Keratinocyte (primary cell): Measurements from ENCODE around the gene TXNDC17. TPM values are rescaled to one million over a fixed set of nuclear protein-coding genes. Genes with fewer than 3 reads are reported as not detected.

Experiments
- DNase-seq: peaks from one replicate; pipeline ENCODE4 v3.0.0-alpha.2; 2011; ENCODE audit warnings: low read depth, missing footprints, low spot score
- FAIRE-seq: peaks from 2 replicates; lab custom pipeline; 2011; peaks lifted over from hg19 to GRCh38; lab: Jason Lieb, UNC
- H2AFZ ChIP-seq: 2 replicates; pipeline ENCODE4 v1.6.0; 2012; ENCODE audit warnings: low read length, control low read depth, inconsistent platforms; ENCODE audit not compliant: control insufficient read depth
- H3K27ac ChIP-seq: 2 replicates; pipeline ENCODE4 v1.5.1; 2011; ENCODE audit warnings: low read length; ENCODE audit not compliant: control insufficient read depth, insufficient read depth
- H3K27me3 ChIP-seq: 3 replicates; pipeline ENCODE4 v1.6.0; 2011; ENCODE audit warnings: low read length; ENCODE audit not compliant: control insufficient read depth, insufficient read depth; ENCODE audit errors: extremely low read depth
- H3K36me3 ChIP-seq, 2 experiments: 2 replicates in 1 of 2; 3 replicates in 1 of 2; pipeline ENCODE4 v1.5.1; 2011; ENCODE audit warnings: low read length in 2 of 2, mild to moderate bottlenecking in 1 of 2; ENCODE audit not compliant: control insufficient read depth in 2 of 2, insufficient read depth in 2 of 2; ENCODE audit errors: extremely low read depth in 1 of 2
- H3K4me1 ChIP-seq: 3 replicates; pipeline ENCODE4 v1.5.1; 2011; ENCODE audit warnings: low read length; ENCODE audit not compliant: control insufficient read depth, insufficient read depth; ENCODE audit errors: extremely low read depth
- H3K4me2 ChIP-seq: 3 replicates; pipeline ENCODE4 v1.6.0; 2011; ENCODE audit warnings: low read depth, low read length; ENCODE audit not compliant: control insufficient read depth, insufficient read depth; ENCODE audit errors: extremely low read depth
- H3K4me3 ChIP-seq, 3 experiments: fragments of 200-600 bp in 1 of 3; sonication (generic) in 1 of 3; 2 replicates in 2 of 3; 3 replicates in 1 of 3; pipeline ENCODE4 v1.5.1; 2011 to 2016; ENCODE audit warnings: low read length in 3 of 3, mild to moderate bottlenecking in 3 of 3, control low read depth in 2 of 3, inconsistent platforms in 1 of 3, low read depth in 1 of 3, mixed read lengths in 1 of 3, mixed run types in 1 of 3, moderate library complexity in 1 of 3; ENCODE audit not compliant: control insufficient read depth in 2 of 3, insufficient read depth in 2 of 3; ENCODE audit errors: extremely low read depth in 1 of 3
- H3K79me2 ChIP-seq: 2 replicates; pipeline ENCODE4 v1.6.0; 2012; ENCODE audit warnings: low read length; ENCODE audit not compliant: control insufficient read depth, insufficient read depth
- H3K9ac ChIP-seq: 3 replicates; pipeline ENCODE4 v1.6.0; 2011; ENCODE audit warnings: low read length; ENCODE audit not compliant: control insufficient read depth, insufficient read depth; ENCODE audit errors: extremely low read depth
- H3K9me1 ChIP-seq: 3 replicates; pipeline ENCODE4 v1.6.0; 2011; ENCODE audit warnings: low read length; ENCODE audit not compliant: control insufficient read depth, insufficient read depth; ENCODE audit errors: extremely low read depth
- H3K9me3 ChIP-seq: 2 replicates; pipeline ENCODE4 v1.5.1; 2012; ENCODE audit warnings: low read depth, low read length; ENCODE audit not compliant: control insufficient read depth
- H4K20me1 ChIP-seq: 3 replicates; pipeline ENCODE4 v1.6.0; 2011; ENCODE audit warnings: low read length; ENCODE audit not compliant: control insufficient read depth, insufficient read depth; ENCODE audit errors: extremely low read depth
- CTCF ChIP-seq, 3 experiments: IDR thresholded peaks in 1 of 3; conservative IDR thresholded peaks in 1 of 3; optimal IDR thresholded peaks in 1 of 3; 2 replicates in 2 of 3; 3 replicates in 1 of 3; pipeline versions ENCODE3 to v1.5.1; 2011; ENCODE audit warnings: low read length in 3 of 3, mild to moderate bottlenecking in 3 of 3, moderate library complexity in 2 of 3, control low read depth in 1 of 3, inconsistent platforms in 1 of 3; ENCODE audit not compliant: insufficient read depth in 2 of 3; ENCODE audit errors: extremely low read depth in 1 of 3
- EZH2 ChIP-seq: IDR thresholded peaks from one replicate; pipeline ENCODE4 v1.6.1; 2012; ENCODE audit warnings: inconsistent platforms, mild to moderate bottlenecking, low read length, moderate library complexity
- dilution Hi-C: fragments of 300-500 bp; cut with MboI; formaldehyde crosslinking; loops from one replicate; pipeline ENCODE4 v1.7.0; 2020; ENCODE audit warnings: low sequenced_read_pairs; ENCODE audit not compliant: extremely low pct_ligation_motif_present
- polyA plus RNA-seq, 5 experiments: library from polyadenylated mRNA; depleted of rRNA in 3 of 5; stranded (reverse) in 3 of 5; stranded (forward) in 1 of 5; unstranded in 1 of 5; fragments of >200 nt; gene quantifications; 1 replicate in 1 of 5; 2 replicates in 3 of 5; 3 replicates in 1 of 5; pipeline versions ENCODE4 v1.2.1 to v1.2.3, GENCODE V29; 2011 to 2012; ENCODE audit warnings: missing spikeins in 2 of 5, low read depth in 1 of 5, low replicate concordance in 1 of 5

Gene TXNDC17
- polyA plus RNA-seq, 1 donor (not counting 4 experiments of a cell fraction or from before 2014, with no cell fraction given) = 1,215 TPM

DNA sequence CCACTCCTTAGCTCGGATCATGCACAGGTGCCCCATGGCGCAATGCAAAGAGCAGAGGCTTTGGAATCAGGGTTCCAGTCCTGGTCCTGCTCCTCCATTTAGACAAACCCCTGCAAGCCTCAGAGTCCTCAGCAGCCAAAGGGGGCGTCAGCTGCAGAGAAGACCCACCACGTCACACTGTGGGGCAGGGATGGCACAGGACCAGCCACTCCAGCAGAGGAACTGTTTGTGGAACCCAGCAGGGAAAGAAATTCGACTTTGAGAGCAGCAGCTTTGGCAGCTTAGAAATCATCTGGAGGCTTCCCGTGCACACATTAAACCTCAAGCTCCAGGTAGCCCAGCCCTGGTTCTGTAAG lies 35.9 kb downstream of the TXNDC17 start:
- Histone ChIP-seq H3K36me3 (no peaks in the 10 kb centered on the region), H3K9me1 (no peaks in the 10 kb centered on the region), H4K20me1 (no peaks in the 10 kb centered on the region), H3K79me2 (no peaks in the 10 kb centered on the region), H3K27me3 (no peaks in the 10 kb centered on the region), H3K9ac (no peak overlapping the region), H3K27ac (no peak overlapping the region), H3K4me3 (no peak overlapping the region), H2AFZ (no peak overlapping the region), H3K4me1 (peaks cover 16% of the 10 kb centered on the region), H3K9me3 (no peaks in the 10 kb centered on the region), H3K4me2 (no peak overlapping the region)
- FAIRE-seq (no peak), DNase-seq (no peak)
- TF ChIP-seq EZH2 (no peak), CTCF (optimal IDR thresholded peaks at IDR 0.05 in 1 of 3, IDR thresholded peaks at IDR 0.05 in 1 of 3, conservative IDR thresholded peaks at IDR 0.05 in 1 of 3; ENCODE audit: extremely low read depth in 1 of 3, insufficient read depth in 2 of 3, low read length in 3 of 3) (no peak)
- dilution Hi-C loops = no loop called here

GRCh38 chr17:6677158-6677831 lies 36.4 kb downstream of the TXNDC17 start:
- Histone ChIP-seq H3K4me1 (peaks cover 19% of the 10 kb centered on the region), H3K4me3 (no peak overlapping the region), H3K9me3 (no peaks in the 10 kb centered on the region), H3K36me3 (no peaks in the 10 kb centered on the region), H3K27me3 (no peaks in the 10 kb centered on the region), H3K79me2 (no peaks in the 10 kb centered on the region), H3K9ac (no peak overlapping the region), H2AFZ (no peak overlapping the region), H3K4me2 (no peak overlapping the region), H4K20me1 (no peaks in the 10 kb centered on the region), H3K27ac (no peak overlapping the region), H3K9me1 (no peaks in the 10 kb centered on the region)
- DNase-seq (no peak), FAIRE-seq (no peak)
- TF ChIP-seq EZH2 = no peak
- no peak for TF ChIP-seq CTCF (optimal IDR thresholded peaks at IDR 0.05 in 1 of 3, IDR thresholded peaks at IDR 0.05 in 1 of 3, conservative IDR thresholded peaks at IDR 0.05 in 1 of 3; ENCODE audit: extremely low read depth in 1 of 3, insufficient read depth in 2 of 3, low read length in 3 of 3)
- dilution Hi-C loops = no loop called here
